NB4 (cell line): Measurements from ENCODE around the gene NDC1.

Experiments
- MYC ChIP-seq: IDR thresholded peaks from 2 replicates; pipeline ENCODE4 v1.6.1; 2011; ENCODE audit warnings: low read depth, low read length
- POLR2A ChIP-seq: IDR thresholded peaks from 2 replicates; pipeline ENCODE4 v1.6.1; 2011; ENCODE audit warnings: mild to moderate bottlenecking; ENCODE audit not compliant: insufficient read length; ENCODE audit errors: extremely low read depth
- TF ChIP-seq, protein P1 (sequence below): IDR thresholded peaks from 2 replicates; pipeline ENCODE4 v1.6.1; 2011; ENCODE audit warnings: low read depth, low read length
- TF ChIP-seq, protein P2 (sequence below): IDR thresholded peaks from one replicate; pipeline ENCODE4 v1.5.1; 2012; ENCODE audit warnings: low read depth, low read length

DNA sequence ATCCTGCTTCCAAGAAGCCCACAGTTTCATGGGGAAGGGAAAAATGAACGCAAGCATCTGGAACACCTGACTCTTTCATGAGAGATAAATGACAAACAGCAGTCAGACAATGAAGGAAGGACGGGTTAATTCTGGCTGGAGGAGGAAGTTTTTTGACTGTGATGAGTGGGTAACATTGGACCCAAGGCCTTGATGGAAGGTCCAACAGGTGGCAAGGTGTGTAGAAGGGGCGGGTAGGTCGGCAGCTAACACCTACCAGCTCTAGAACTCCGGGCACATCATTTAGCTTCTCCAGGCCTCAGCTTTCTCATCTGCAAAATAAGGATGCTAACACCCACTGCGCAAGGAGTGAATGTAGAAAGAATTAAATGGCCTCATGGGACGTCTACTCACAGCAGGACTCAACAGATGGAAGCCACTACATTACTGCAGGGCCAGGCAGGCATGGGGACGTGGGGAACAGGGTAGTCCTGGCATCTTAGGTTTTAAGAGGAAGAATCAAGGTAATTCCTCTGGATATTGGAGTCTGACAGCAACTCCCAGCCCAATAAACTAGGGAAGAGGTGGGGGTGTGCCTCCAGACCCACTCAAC, 112.0 kb downstream of the NDC1 start:
- TF ChIP-seq, protein P1, sequence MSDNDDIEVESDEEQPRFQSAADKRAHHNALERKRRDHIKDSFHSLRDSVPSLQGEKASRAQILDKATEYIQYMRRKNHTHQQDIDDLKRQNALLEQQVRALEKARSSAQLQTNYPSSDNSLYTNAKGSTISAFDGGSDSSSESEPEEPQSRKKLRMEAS, result no peak
- TF ChIP-seq, protein P2, sequence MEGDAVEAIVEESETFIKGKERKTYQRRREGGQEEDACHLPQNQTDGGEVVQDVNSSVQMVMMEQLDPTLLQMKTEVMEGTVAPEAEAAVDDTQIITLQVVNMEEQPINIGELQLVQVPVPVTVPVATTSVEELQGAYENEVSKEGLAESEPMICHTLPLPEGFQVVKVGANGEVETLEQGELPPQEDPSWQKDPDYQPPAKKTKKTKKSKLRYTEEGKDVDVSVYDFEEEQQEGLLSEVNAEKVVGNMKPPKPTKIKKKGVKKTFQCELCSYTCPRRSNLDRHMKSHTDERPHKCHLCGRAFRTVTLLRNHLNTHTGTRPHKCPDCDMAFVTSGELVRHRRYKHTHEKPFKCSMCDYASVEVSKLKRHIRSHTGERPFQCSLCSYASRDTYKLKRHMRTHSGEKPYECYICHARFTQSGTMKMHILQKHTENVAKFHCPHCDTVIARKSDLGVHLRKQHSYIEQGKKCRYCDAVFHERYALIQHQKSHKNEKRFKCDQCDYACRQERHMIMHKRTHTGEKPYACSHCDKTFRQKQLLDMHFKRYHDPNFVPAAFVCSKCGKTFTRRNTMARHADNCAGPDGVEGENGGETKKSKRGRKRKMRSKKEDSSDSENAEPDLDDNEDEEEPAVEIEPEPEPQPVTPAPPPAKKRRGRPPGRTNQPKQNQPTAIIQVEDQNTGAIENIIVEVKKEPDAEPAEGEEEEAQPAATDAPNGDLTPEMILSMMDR, result no peak
- TF ChIP-seq POLR2A (no peak), MYC (no peak)
